Measurements from ENCODE around the gene SKAP2. TPM values are rescaled to one million over a fixed set of nuclear protein-coding genes. Genes with fewer than 3 reads are reported as not detected.

The SKAP2 gene
- total and polyA plus RNA-seq, 2 donors (not counting 3 experiments of a cell fraction or from before 2014, with no cell fraction given): 4.0 to 27.6 TPM

- Histone ChIP-seq H3K9me1 (replicated peaks; ENCODE audit: control insufficient read depth, extremely low read depth, insufficient read depth, low read length) (no peaks in the 10 kb centered on the region), H3K27ac (ENCODE audit: insufficient read depth, low read depth, low read length) (no peak overlapping the region), H3K79me2 (ENCODE audit: control insufficient read depth, insufficient read depth, low read length) (no peaks in the 10 kb centered on the region), H3K4me1 (ENCODE audit: control insufficient read depth, extremely low read depth, insufficient read depth, low read length) (peaks cover 10% of the 10 kb centered on the region), H3K36me3 (ENCODE audit: control insufficient read depth in 2 of 2, extremely low read depth in 1 of 2, insufficient read depth in 2 of 2, low read length in 2 of 2) (no peaks in the 10 kb centered on the region), H2AFZ (ENCODE audit: low read depth, low read length) (no peak overlapping the region), H3K27me3 (ENCODE audit: control insufficient read depth in 2 of 2, insufficient read depth in 2 of 2, low read length in 2 of 2) (peaks cover 0 to 3% of the 10 kb centered on the region in 2 experiments), H3K9me3 (replicated peaks; ENCODE audit: control insufficient read depth, insufficient read depth, low read length) (no peaks in the 10 kb centered on the region), H3K4me2 (ENCODE audit: insufficient read depth, low read length) (no peak overlapping the region), H3K9ac (replicated peaks; ENCODE audit: extremely low read depth, insufficient read depth, low read length) (no peak overlapping the region), H4K20me1 (replicated peaks; ENCODE audit: control insufficient read depth, extremely low read depth, insufficient read depth, low read length) (no peaks in the 10 kb centered on the region), H3K4me3 (replicated peaks in 1 of 3; ENCODE audit: insufficient read depth in 1 of 3, low read depth in 1 of 3, low read length in 3 of 3) (no peak overlapping the region)
- FAIRE-seq (no peak), DNase-seq (ENCODE audit: low read depth, low spot score) (no peak)
- intact Hi-C loops (cut with micrococcal nuclease) (loop anchor here (5.0 kb wide), 1 partner anchor 253 kb away; no protein-coding TSS in a partner anchor), dilution Hi-C loops (cut with MboI; ENCODE audit: extremely low pct_ligation_motif_present, low sequenced_read_pairs) (no loop called here)
- POLR2A ChIA-PET: no interaction called here
- CTCF ChIA-PET: no interaction called here
- BruUV-seq (replicated peaks): no TSS peak
- no peak for TF ChIP-seq POLR2A (IDR thresholded peaks at IDR 0.05; ENCODE audit: low read depth, low read length)
- TF ChIP-seq JUN (IDR thresholded peaks at IDR 0.05; ENCODE audit: borderline replicate concordance, insufficient read depth, insufficient read length, low read depth): no peak
- TF ChIP-seq GATA2 (IDR thresholded peaks at IDR 0.05; ENCODE audit: insufficient read depth, insufficient read length, low read depth, low read length): no peak
- TF ChIP-seq FOS (IDR thresholded peaks at IDR 0.05; ENCODE audit: borderline replicate concordance, insufficient read depth, low read length): no peak
- no peak for TF ChIP-seq POLR2AphosphoS5 (IDR thresholded peaks at IDR 0.05; ENCODE audit: insufficient read depth, low read depth, low read length)
- no peak for TF ChIP-seq MAX (IDR thresholded peaks at IDR 0.05; ENCODE audit: insufficient read depth, insufficient read length)
- TF ChIP-seq MYC (IDR thresholded peaks at IDR 0.05; ENCODE audit: low read depth, low read length): no peak
- no peak for TF ChIP-seq CTCF (IDR thresholded peaks at IDR 0.05; ENCODE audit: extremely low read depth in 1 of 2, insufficient read depth in 1 of 2, low read depth in 1 of 2, low read length in 2 of 2)
- no peak for TF ChIP-seq EZH2 (IDR thresholded peaks at IDR 0.05; ENCODE audit: borderline replicate concordance, low read depth, low read length, severe bottlenecking)
Observed at GRCh38 chr7:26650103-26650502, 214.3 kb downstream of the SKAP2 start.
